HepG2 (cell line): Measurements from ENCODE around the gene PARD3. TPM values are rescaled to one million over a fixed set of nuclear protein-coding genes. Genes with fewer than 3 reads are reported as not detected.

Experiments used
- ELK4 ChIP-seq: sonication (generic); formaldehyde crosslinking; IDR thresholded peaks from 2 replicates; pipeline ENCODE4 v1.9.0; 2021; ENCODE audit warnings: missing genetic modification reagents, borderline replicate concordance
- EP300 ChIP-seq, 3 experiments: sonication (generic) in 1 of 3; formaldehyde crosslinking in 1 of 3; IDR thresholded peaks; 2 replicates each; pipeline versions ENCODE4 v1.5.1 to v1.6.1; 2011 to 2020; ENCODE audit warnings: low read depth in 2 of 3, low read length in 2 of 3, borderline replicate concordance in 1 of 3, improper control_type of control experiment in 1 of 3, mild to moderate bottlenecking in 1 of 3, missing genetic modification reagents in 1 of 3, moderate library complexity in 1 of 3
- HCFC1 ChIP-seq: fragments of 150-350 bp; IDR thresholded peaks from 2 replicates; pipeline ENCODE4 v1.6.1; 2014; ENCODE audit warnings: low read depth, low read length
- HDAC2 ChIP-seq: sonication (generic); formaldehyde crosslinking; IDR thresholded peaks from 2 replicates; pipeline ENCODE4 v1.4.0; 2020; ENCODE audit warnings: missing genetic modification reagents
- HMG20A ChIP-seq: IDR thresholded peaks from 2 replicates; pipeline ENCODE4 v1.6.1; 2016; ENCODE audit warnings: borderline replicate concordance
- HNRNPL ChIP-seq: fragments of 200-400 bp; formaldehyde crosslinking; IDR thresholded peaks from 2 replicates; pipeline ENCODE4 v1.6.1; 2017; ENCODE audit warnings: mild to moderate bottlenecking, low read depth, low read length
- KMT2B ChIP-seq: IDR thresholded peaks from 2 replicates; pipeline ENCODE4 v1.6.1; 2016; ENCODE audit warnings: missing genetic modification reagents, missing compliant biosample characterization
- MAFF ChIP-seq: IDR thresholded peaks from 2 replicates; pipeline ENCODE4 v1.6.1; 2011; ENCODE audit warnings: low read depth, low read length, improper control_type of control experiment
- MAFK ChIP-seq, 2 experiments: IDR thresholded peaks in 1 of 2; conservative IDR thresholded peaks in 1 of 2; 2 replicates each; pipeline ENCODE4 v1.6.1; 2011; ENCODE audit warnings: improper control_type of control experiment in 2 of 2, low read length in 2 of 2
- MED13 ChIP-seq: sonication (generic); formaldehyde crosslinking; IDR thresholded peaks from 2 replicates; pipeline ENCODE4 v1.5.0; 2020; ENCODE audit warnings: missing genetic modification reagents
- MXD3 ChIP-seq: IDR thresholded peaks from 2 replicates; pipeline ENCODE4 v1.6.1; 2016; ENCODE audit warnings: mild to moderate bottlenecking, missing biosample characterization, missing genetic modification reagents
- SALL1 ChIP-seq: sonication (generic); formaldehyde crosslinking; IDR thresholded peaks from 2 replicates; pipeline ENCODE4 v1.8.0; 2022; ENCODE audit warnings: mild to moderate bottlenecking, missing genetic modification reagents
- SOX6 ChIP-seq, 2 experiments: fragments of 450-650 bp in 1 of 2; sonication (generic) in 1 of 2; formaldehyde crosslinking in 1 of 2; IDR thresholded peaks; 2 replicates each; pipeline versions ENCODE4 v1.4.0 to v1.6.1; 2017 to 2020; ENCODE audit warnings: antibody characterized with exemption in 1 of 2, mild to moderate bottlenecking in 1 of 2, missing genetic modification reagents in 1 of 2
- TCF7 ChIP-seq: sonication (generic); IDR thresholded peaks from 2 replicates; pipeline ENCODE4 v1.6.1; 2016; ENCODE audit warnings: antibody characterized with exemption, low read depth
- ZNF234 ChIP-seq: sonication (generic); formaldehyde crosslinking; conservative IDR thresholded peaks from 2 replicates; pipeline ENCODE4 v1.5.1; 2020; ENCODE audit warnings: mild to moderate bottlenecking, missing genetic modification reagents
- ZNF253 ChIP-seq: sonication (generic); formaldehyde crosslinking; IDR thresholded peaks from 2 replicates; pipeline ENCODE4 v1.8.0; 2022; ENCODE audit warnings: mild to moderate bottlenecking, missing genetic modification reagents, borderline replicate concordance
- ZNF318 ChIP-seq: sonication (generic); formaldehyde crosslinking; IDR thresholded peaks from 2 replicates; pipeline ENCODE4 v1.4.0; 2020; ENCODE audit warnings: mild to moderate bottlenecking, missing genetic modification reagents
- ZNF331 ChIP-seq: sonication (generic); formaldehyde crosslinking; IDR thresholded peaks from 2 replicates; pipeline ENCODE4 v1.4.0; 2020; ENCODE audit warnings: missing genetic modification reagents
- ZNF614 ChIP-seq: IDR thresholded peaks from 2 replicates; pipeline ENCODE4 v1.6.1; 2018; ENCODE audit warnings: missing biosample characterization, missing genetic modification reagents, inconsistent platforms, borderline replicate concordance
- polyA plus RNA-seq, 8 experiments: library from polyadenylated mRNA; depleted of rRNA in 3 of 8; stranded (reverse) in 7 of 8; unstranded in 1 of 8; fragments of >200 nt; fragmentation: Illumina TruSeq in 4 of 8; extraction: Trizol in 4 of 8; gene quantifications; 2 replicates each; pipeline versions ENCODE4 v1.2.1 to v1.2.3, GENCODE V29; 2011 to 2016; ENCODE audit warnings: low read depth in 4 of 8, missing spikeins in 1 of 8, mixed read lengths in 1 of 8; ENCODE audit not compliant: insufficient read depth in 1 of 8
- total RNA-seq, 5 experiments: library from RNA; depleted of rRNA; stranded (reverse); fragments of >200 nt; fragmentation: Illumina TruSeq; extraction: Trizol; gene quantifications; 2 replicates each; pipeline ENCODE4 v1.2.3, GENCODE V29; 2016; ENCODE audit warnings: low read depth in 1 of 5

PARD3 gene
- total and polyA plus RNA-seq, 2 of the 13 experiments (the other 11 are each of a cell fraction or from before 2014, with no cell fraction given): 40.9 to 60.0 TPM

- no peak for TF ChIP-seq ZNF318
- peak; percentile 31 for TF ChIP-seq ZNF331
- peak; percentile 19; the same call in 1 of the 2 replicates for TF ChIP-seq HMG20A (CRISPR knock-in tag)
- TF ChIP-seq SALL1 (CRISPR knock-in tag): peak; percentile 50; the same call in 1 of the 2 replicates
- peak; percentile 41; the same call in 1 of the 2 replicates for TF ChIP-seq HCFC1
- 0 out of 4 replicates have a peak, but pooled peaks of 1 of the 2 experiments have one; percentile 17 for TF ChIP-seq EP300 (IDR thresholded peaks at IDR 0.05; ENCODE audit: low read depth in 2 of 2, low read length in 2 of 2)
- no peak for TF ChIP-seq EP300 (CRISPR knock-in tag; IDR thresholded peaks at IDR 0.05; ENCODE audit: borderline replicate concordance)
- no peak for TF ChIP-seq MXD3 (CRISPR knock-in tag)
- no peak for TF ChIP-seq ELK4 (CRISPR knock-in tag)
- 0 out of 2 replicates have a peak, but pooled peaks have one; percentile 17 for TF ChIP-seq HDAC2 (CRISPR knock-in tag)
- TF ChIP-seq MAFF: 0 out of 2 replicates have a peak, but pooled peaks have one; percentile 20
- no peak for TF ChIP-seq SOX6 (IDR thresholded peaks at IDR 0.05)
- peak; percentile 10; the same call in 1 of the 2 replicates for TF ChIP-seq SOX6 (CRISPR knock-in tag; IDR thresholded peaks at IDR 0.05)
- peak; percentile 52; the same call in 1 of the 2 replicates for TF ChIP-seq TCF7
- no peak for TF ChIP-seq ZNF253 (CRISPR knock-in tag)
- peak in 1 of 2 experiments; percentile 24; a peak in 1 of 4 replicates for TF ChIP-seq MAFK (conservative IDR thresholded peaks at IDR 0.05 in 1 of 2, IDR thresholded peaks at IDR 0.05 in 1 of 2; ENCODE audit: low read length in 2 of 2)
- no peak for TF ChIP-seq KMT2B (CRISPR knock-in tag)
- TF ChIP-seq MED13 (CRISPR knock-in tag): no peak
- peak; percentile 71; the same call in 1 of the 2 replicates for TF ChIP-seq ZNF614 (CRISPR knock-in tag)
- no peak for TF ChIP-seq HNRNPL
- TF ChIP-seq ZNF234 (CRISPR knock-in tag): no peak
These were observed 517.4 kb downstream of the PARD3 start (continued) for GRCh38 chr10:34297541-34298345.
